Stimulated activated CD8-positive, alpha-beta memory T cell treated with anti-CD3 and anti-CD28 coated beads, Interleukin-2, amount 100 ng/mL, for 48 hours (primary cell): ENCODE measurements around the gene RGP1.

ENCODE experiments used
- DNase-seq, 2 donors: peaks; one replicate each; pipeline ENCODE4 v3.0.0-alpha.2; 2020; ENCODE audit warnings: low read depth in 2 of 2

RGP1 gene, protein sequence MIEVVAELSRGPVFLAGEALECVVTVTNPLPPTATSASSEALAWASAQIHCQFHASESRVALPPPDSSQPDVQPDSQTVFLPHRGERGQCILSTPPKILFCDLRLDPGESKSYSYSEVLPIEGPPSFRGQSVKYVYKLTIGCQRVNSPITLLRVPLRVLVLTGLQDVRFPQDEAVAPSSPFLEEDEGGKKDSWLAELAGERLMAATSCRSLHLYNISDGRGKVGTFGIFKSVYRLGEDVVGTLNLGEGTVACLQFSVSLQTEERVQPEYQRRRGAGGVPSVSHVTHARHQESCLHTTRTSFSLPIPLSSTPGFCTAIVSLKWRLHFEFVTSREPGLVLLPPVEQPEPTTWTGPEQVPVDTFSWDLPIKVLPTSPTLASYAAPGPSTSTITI

GRCh38 chr9:35748858-35749514 is at the start of gene RGP1, which contains the start of gene GBA2:
TSS of gene RGP1 (plus strand) at chr9:35749287. CDS start at chr9:35749756, 469 bp downstream.
TSS of gene GBA2 (minus strand) at chr9:35749228. CDS start at chr9:35748704, 524 bp downstream.
- DNase-seq, result peak; percentile 70 to 72

GRCh38 chr9:35700031-35700430 is 49.1 kb upstream of the RGP1 start:
- no peak for DNase-seq

DNA sequence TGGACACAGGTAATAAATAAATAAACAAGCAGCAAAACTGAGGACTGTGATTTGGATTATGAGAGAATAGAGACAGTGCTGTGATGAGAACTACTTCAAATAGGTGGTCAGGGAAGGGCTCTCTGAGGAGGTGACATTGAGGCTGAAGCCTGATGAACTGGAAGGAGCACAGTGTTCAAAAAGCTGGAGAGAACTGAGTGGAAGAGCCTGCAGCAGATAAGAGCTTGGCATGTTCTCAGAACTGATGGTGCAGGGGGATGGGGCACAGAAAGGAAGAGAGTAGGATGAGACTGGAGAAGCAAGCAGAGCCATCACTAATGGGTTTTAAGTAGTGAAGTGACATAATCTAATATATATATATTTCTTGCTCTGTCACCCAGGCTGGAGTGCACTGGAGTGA is 48.1 kb upstream of the RGP1 start:
- DNase-seq, result no peak

- no peak for DNase-seq
Observed at GRCh38 chr9:35702696-35703095, 46.4 kb upstream of the RGP1 start.

DNA sequence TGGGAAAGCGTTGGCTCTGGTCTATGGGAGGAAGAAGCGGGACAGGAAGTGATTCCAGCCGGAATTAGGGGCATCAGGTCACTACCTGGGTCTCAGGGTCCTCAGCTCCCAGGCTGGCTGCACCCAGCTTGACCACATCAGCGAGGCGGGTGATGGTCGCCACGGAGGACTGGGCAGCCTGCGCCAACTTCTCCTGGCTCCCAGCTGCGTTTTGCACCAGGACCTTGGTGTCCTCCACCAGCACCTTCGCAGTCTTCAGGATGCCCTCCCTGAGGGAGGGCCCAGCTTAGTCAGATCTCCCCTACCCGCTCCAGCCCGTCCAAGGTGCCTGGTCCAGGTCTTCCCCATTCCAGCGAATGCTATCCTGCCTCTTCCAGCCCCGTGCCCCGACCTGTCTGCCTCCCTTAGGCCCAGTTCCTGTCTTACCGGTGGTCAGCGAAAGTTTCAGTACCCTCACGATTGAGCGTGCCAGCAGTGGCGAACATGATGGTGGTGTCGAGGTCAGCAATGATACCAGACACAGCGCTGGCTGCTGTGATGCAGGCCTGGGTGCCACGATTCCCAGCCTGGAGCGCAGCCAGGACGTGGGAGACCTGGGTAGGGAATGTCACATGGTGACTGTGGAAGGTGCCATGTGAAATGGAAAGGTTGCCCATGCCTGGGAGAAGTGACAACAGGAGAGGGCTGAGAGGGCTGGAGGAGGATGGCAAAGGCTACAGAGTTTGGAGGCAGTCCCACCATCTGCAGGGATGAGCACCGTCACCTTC is 45.0 kb upstream of the RGP1 start:
- DNase-seq, result no peak

DNA sequence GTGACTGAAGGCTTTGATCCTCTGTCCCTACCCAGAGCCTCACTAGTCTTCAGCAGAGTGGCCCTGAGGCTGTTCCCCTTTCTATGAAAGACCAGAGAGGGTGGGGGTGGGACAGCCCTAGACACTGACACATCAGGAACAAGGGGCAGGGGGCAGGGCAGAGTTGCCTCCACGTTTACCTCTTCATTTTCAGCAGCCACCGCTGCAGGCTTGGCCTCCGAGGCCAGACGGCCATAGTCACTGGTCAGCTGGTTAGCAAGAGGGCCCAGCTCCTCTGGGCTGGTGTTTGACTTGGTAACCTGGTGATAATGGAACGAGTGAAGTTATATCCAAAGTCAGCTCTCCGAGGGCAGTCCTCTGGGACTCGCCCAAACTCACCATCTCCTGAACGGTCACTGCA is 43.7 kb upstream of the RGP1 start:
- DNase-seq, result no peak

DNA sequence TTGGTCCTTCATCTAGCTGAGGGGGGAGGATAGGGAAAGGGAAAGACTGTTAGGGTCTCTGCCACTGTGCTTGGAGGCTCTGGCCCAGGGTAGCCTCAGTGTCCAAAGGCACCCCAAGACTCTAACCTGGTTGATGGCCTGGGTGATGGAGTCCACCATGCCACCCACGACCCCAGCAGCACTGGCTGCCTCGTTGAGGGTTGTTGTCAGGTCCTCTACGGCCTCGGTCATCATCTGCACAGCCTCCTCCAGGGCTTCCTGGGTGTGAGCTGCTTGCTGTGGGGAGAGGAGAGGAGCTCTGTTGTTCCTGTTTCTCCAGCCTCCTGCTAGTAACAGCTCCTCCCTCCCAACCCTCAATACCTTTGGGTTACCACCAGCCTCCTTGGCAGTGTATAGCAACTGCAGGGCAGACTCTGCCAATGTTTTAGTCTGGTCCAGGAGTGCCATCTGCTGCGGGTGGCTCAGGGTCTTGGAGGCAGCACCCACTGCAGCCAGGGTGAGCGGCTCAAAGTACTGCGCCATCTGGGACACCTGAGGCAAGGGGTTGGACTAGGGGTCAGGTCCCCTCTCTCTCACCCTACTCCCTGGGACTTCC is 43.2 kb upstream of the RGP1 start:
- DNase-seq, result no peak

DNA sequence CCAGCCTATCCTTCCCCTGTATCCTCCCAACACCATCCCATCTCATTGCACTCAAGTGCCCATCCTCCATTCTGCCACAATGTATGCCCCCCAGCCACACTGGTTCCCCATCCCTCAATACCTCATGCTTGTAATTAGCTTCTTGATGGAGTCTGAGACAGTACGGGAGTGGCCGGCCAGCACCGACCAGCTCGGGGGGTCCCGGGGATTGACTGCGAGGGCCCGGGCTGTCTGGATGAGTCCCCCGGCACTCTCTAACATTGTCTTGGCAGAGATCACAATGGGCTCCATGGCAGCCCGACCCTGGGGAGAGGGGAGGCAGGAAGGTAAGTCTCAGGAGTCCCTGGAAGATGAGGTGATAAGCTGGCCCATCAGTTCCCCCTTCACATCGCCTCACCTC is 42.1 kb upstream of the RGP1 start:
- no peak for DNase-seq

GRCh38 chr9:35708146-35708545 is 40.9 kb upstream of the RGP1 start:
- no peak for DNase-seq

DNA sequence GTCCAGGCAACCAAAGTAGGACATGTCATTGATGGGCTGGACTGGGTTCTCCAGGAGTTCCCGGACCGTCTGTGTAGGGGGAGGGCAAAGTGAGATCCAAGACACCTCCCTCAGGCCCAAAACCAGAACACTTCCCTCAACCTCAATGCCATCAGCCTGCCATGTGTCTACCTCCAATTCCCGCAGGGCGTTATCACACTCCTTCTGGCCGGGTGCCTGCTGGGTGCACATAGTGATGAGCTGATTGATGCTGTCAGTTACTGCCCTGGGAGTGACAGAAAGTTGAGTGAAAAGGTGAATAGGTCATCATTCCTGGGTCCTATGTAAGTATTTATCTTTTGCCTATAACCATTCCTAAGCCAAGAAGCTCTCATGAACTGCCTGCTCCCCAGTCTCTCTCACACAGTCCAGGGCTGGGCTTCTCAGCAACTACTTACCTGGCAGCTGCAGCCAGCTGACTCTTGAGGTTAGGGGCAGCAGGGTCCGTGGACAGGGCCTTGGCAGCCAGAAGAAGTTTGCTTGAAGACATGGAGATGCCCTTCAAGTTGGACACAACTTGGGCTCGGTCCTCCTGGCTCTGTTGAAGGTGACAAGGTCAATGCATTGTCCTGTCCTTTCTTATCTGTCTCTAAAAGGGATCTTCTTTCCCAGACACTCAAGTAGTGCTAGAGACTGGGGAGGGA is 38.1 kb upstream of the RGP1 start:
- DNase-seq, result no peak

DNA sequence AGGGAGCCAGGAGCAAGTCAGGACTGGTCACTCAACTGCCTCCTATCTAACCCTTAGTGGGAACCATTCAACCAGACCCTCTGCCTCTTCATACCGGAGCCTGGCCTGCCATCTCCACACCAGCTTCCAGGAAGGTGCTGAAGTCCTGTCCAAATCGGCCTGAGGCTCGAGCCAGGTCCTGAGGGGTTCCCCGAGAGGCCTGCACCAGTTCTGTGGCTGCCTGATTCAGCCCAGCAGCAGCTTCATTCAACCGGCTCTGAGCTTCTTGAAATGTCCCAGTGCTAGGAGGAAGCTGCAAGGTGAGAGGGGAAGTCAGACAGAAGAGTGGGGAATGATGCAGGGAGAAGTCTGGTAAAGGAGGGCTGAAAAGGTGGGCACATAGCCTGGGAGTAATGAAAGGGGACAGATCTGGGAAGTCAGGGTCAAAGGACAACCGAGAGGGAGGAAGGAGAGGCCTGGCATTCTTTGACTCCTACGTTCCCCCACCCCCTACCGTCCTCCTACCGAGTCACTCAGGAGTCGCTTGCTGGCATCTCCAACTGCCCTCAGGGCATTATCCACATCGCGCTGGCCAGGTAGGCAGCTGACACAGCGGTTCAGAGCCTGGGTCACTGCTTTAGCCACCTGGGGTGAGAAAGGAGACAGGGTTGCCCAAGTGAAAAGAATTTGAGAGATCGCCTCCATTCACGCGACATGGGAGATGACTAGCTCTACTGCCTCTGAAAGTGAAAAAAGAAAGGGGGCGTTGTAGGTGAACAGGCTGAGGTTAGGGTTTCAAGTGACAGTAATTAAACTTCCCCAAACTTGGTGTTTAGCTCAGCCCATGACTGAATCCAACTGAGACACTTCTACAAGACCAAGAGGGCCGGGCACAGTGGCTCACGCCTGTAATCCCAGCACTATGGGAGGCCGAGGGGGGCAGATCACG is 37.3 kb upstream of the RGP1 start:
- no peak for DNase-seq

DNA sequence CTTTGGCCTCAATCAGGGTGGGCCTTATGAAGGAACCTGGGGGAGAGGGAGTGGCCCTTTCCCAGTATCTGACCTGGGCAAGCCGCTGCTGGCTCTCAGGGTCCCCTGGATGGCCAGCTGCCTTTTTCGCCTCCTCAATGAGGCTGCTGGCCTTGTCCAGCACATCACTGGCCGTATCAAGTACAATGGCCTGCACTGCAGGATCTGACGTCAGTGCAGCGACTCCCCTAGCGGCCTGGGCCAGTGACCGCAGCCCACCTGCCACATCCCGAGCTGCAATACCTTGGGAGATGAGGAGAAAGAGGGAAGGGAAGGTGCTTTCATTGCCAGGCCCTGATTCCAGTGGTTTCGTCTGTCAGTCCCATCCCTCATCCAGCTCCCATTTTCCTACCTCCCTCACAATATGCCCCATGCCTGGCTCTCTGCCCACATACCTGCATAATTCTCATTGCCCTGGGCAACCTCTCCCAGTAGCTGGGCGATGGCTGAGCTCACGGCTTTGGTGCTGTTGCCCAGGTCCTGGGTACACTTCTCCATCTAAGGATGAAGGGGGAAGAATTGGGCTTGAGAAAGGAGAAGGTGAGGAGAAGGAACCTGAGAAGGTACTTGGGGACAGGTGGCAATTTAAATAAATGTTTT is 36.2 kb upstream of the RGP1 start:
- DNase-seq, result no peak

- no peak for DNase-seq
Observed at GRCh38 chr9:35713578-35713977, 35.5 kb upstream of the RGP1 start.

DNA sequence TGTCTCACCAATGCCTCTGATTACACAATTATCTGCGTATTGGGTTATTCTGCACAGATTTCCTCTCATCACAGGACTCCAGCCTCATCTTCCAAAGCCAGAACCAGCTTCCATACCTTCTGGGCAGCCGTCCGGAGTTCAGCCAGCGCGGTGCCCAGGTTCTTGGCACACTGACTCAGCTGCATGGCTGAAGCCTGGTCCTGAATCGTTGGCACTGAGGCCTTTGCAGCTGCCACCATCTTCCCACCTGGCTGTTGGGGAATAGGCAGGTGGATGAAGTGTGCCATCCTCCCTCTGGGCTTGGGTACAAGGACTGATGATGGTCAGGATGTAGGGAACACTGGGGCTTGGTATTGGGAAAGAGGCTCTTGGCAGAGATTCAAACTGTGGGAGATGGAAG is 35.0 kb upstream of the RGP1 start:
- DNase-seq, result no peak

GRCh38 chr9:35714579-35715252 is 34.4 kb upstream of the RGP1 start:
- no peak for DNase-seq

DNA sequence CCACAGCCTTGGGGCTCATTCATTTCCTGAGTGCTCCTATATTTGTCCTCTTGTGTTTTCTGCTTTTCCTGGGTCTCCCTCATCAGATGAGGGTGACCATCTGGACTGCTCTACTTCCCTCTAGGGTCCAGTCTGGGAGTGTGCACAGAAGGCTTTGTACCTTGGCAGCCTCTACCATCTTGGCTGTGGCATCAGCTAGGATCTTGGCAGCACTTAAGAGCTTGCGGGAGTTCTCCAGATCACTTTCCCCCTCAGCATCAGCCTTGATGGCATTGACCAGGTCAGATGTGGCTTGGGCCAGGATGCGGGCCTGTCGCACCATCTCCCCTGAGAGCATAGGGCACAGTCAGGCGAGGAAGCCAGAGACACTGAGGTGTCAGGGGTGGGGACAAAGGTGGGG is 32.9 kb upstream of the RGP1 start:
- DNase-seq, result no peak

DNA sequence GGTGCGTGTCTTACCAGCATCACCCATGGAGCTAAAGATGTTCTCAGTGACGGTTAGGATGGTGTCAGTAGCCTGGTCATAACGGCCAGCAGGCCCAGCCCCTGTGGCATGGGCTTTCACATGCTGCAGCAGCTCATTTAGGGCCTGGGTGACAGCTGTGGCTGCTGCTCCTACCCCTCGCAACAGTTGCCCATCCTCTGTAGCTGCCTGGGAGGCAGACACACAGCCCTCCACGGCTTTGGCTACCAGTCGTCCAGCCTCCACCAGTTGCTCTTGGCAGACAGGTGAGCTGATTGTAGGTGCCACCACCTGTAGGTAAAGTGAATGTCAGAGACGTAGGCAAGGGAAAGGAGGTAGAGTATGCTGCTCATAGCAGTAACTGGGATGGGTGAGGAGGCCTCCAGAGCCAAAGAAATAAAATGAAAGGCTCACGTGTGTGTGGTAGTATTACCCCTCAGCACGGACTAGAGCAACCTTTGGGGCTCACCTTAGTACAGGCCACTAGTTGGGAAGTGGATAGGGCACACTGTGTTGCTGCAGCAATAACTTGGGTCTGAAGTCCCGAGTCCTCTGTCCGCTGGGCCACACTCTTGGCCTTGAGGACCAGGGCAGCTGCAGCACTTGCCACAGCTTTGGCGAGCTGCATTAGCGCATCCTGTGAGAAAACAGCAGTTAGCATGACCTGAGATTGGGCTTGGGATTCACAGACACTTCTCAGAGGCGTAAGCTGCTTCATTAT is 31.8 kb upstream of the RGP1 start:
- DNase-seq, result no peak

DNA sequence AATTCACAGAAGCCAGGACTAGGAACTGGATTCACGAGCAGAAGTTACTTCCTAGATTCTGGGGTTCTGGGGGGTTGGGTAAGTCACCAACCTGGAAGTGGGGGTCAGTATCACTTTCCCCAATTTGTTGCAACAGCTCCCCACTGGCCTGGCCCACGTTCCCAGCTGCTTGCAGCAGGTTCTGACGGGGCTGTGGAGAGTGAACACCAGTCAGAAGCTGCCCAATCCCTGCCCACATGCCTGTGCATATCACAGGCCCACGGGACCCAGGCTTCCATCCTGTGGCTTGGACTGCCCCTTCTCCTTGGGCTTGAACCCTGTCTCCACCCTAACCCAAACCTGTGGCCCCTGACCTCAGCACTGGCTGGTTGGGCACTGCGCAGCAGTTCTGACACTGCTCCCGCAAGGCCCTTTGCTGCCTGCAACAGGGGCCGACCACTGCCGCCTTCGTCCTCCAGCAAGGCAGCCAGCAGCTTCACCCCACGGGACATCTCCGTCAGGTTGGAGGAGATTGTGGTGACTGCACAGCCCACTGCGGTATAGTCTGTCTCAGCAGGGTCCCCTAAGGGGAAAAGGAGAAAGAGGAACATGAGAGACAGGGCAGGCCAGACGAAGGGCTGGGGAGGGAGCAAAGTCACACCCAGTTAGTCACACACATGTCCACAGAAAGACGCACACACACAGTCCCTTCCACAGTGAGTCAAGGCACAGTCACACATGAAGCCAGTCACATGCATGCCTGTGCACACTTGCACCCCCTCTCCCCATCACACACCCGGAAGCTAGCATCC is 30.2 kb upstream of the RGP1 start:
- no peak for DNase-seq
